Measurements from ENCODE around the gene STMN3.

STMN3 gene

GRCh38 chr20:63680857-63681608 is 27.8 kb upstream of the STMN3 start:
- WGBS (ENCODE audit: insufficient coverage) = 97% methylated on average over 23 of the region's 23 CpGs
- H3K27me3 ChIP-seq (replicated peaks in 2 of 5; ENCODE audit: control insufficient read depth in 4 of 5, insufficient read depth in 5 of 5, low read length in 4 of 5) = no peaks in the 10 kb centered on the region
- ChIA-PET POLR2A (no interaction called here), CTCF (interaction anchor here (0.8 to 1.7 kb wide), 4 partner anchors 12 to 93 kb away, joined by 3 read pairs; no protein-coding TSS in a partner anchor)
- H3K9me3 ChIP-seq (ENCODE audit: control extremely low read depth in 1 of 5, control insufficient read depth in 4 of 5, insufficient read depth in 2 of 5, low read depth in 1 of 5, low read length in 4 of 5) = no peaks in the 10 kb centered on the region
- peaks cover 0 to 43% (median 12%) of the 10 kb centered on the region in 4 experiments for H3K36me3 ChIP-seq (ENCODE audit: control insufficient read depth in 4 of 4, insufficient read depth in 4 of 4, low read length in 3 of 4)
- H3K4me1 ChIP-seq (ENCODE audit: control extremely low read depth in 1 of 4, control insufficient read depth in 4 of 4, insufficient read depth in 4 of 4, low read length in 3 of 4) = peaks cover 0 to 8% (median 2%) of the 10 kb centered on the region in 4 experiments
- H3K4me3 ChIP-seq (ENCODE audit: control insufficient read depth in 1 of 7, extremely low read depth in 1 of 7, insufficient read depth in 4 of 7, low read depth in 2 of 7, low read length in 6 of 7) = no peak overlapping the region
- H3K27ac ChIP-seq (ENCODE audit: insufficient read depth in 1 of 2, low read depth in 1 of 2, low read length in 2 of 2, poor library complexity in 1 of 2, severe bottlenecking in 2 of 2) = no peak overlapping the region
- DNase-seq = no peak

- peaks cover 0 to 6% (median 0%) of the 10 kb centered on the region in 4 experiments for H3K4me1 ChIP-seq (ENCODE audit: control extremely low read depth in 1 of 4, control insufficient read depth in 4 of 4, insufficient read depth in 4 of 4, low read length in 3 of 4)
- CTCF ChIA-PET = interaction anchor here (1.0 kb wide), 1 partner anchor 13 kb away, joined by 3 read pairs; no protein-coding TSS in a partner anchor
- H3K36me3 ChIP-seq (ENCODE audit: control insufficient read depth in 4 of 4, insufficient read depth in 4 of 4, low read length in 3 of 4) = peaks cover 0 to 47% (median 14%) of the 10 kb centered on the region in 4 experiments
- WGBS (ENCODE audit: insufficient coverage) = over 99% methylated on average over 12 of the region's 13 CpGs
- H3K4me3 ChIP-seq (ENCODE audit: control insufficient read depth in 1 of 7, extremely low read depth in 1 of 7, insufficient read depth in 4 of 7, low read depth in 2 of 7, low read length in 6 of 7) = no peak overlapping the region
- no peaks in the 10 kb centered on the region for H3K27me3 ChIP-seq (replicated peaks in 2 of 5; ENCODE audit: control insufficient read depth in 4 of 5, insufficient read depth in 5 of 5, low read length in 4 of 5)
- H3K27ac ChIP-seq (ENCODE audit: insufficient read depth in 1 of 2, low read depth in 1 of 2, low read length in 2 of 2, poor library complexity in 1 of 2, severe bottlenecking in 2 of 2) = no peak overlapping the region
- no peak for DNase-seq
- POLR2A ChIA-PET = no interaction called here
- H3K9me3 ChIP-seq (ENCODE audit: control extremely low read depth in 1 of 5, control insufficient read depth in 4 of 5, insufficient read depth in 2 of 5, low read depth in 1 of 5, low read length in 4 of 5) = no peaks in the 10 kb centered on the region
These were observed 27.2 kb upstream of the STMN3 start for GRCh38 chr20:63680427-63680826.

- Histone ChIP-seq H3K27me3 (replicated peaks in 2 of 5; ENCODE audit: control insufficient read depth in 4 of 5, insufficient read depth in 5 of 5, low read length in 4 of 5) (no peaks in the 10 kb centered on the region), H3K9me3 (ENCODE audit: control extremely low read depth in 1 of 5, control insufficient read depth in 4 of 5, insufficient read depth in 2 of 5, low read depth in 1 of 5, low read length in 4 of 5) (no peaks in the 10 kb centered on the region), H3K4me3 (ENCODE audit: control insufficient read depth in 1 of 7, extremely low read depth in 1 of 7, insufficient read depth in 4 of 7, low read depth in 2 of 7, low read length in 6 of 7) (no peak overlapping the region), H3K27ac (ENCODE audit: insufficient read depth in 1 of 2, low read depth in 1 of 2, low read length in 2 of 2, poor library complexity in 1 of 2, severe bottlenecking in 2 of 2) (no peak overlapping the region), H3K4me1 (ENCODE audit: control extremely low read depth in 1 of 4, control insufficient read depth in 4 of 4, insufficient read depth in 4 of 4, low read length in 3 of 4) (peaks cover 0 to 6% (median 0%) of the 10 kb centered on the region in 4 experiments), H3K36me3 (ENCODE audit: control insufficient read depth in 4 of 4, insufficient read depth in 4 of 4, low read length in 3 of 4) (peaks cover 0 to 47% (median 14%) of the 10 kb centered on the region in 4 experiments)
- WGBS (ENCODE audit: insufficient coverage) = 98% methylated on average over 18 of the region's 19 CpGs
- CTCF ChIA-PET = interaction anchor here (1.4 kb wide), 1 partner anchor 11 kb away, joined by 3 read pairs; no protein-coding TSS in a partner anchor
- POLR2A ChIA-PET = no interaction called here
- no peak for DNase-seq
These were observed 26.6 kb upstream of the STMN3 start for GRCh38 chr20:63679799-63680305.

- no peak for DNase-seq
- peaks cover 0 to 55% (median 17%) of the 10 kb centered on the region in 4 experiments for H3K36me3 ChIP-seq (ENCODE audit: control insufficient read depth in 4 of 4, insufficient read depth in 4 of 4, low read length in 3 of 4)
- no peak overlapping the region for H3K27ac ChIP-seq (ENCODE audit: insufficient read depth in 1 of 2, low read depth in 1 of 2, low read length in 2 of 2, poor library complexity in 1 of 2, severe bottlenecking in 2 of 2)
- CTCF ChIA-PET = interaction anchor here (1.4 kb wide), 1 partner anchor 10 kb away, joined by 3 read pairs; no protein-coding TSS in a partner anchor
- no peaks in the 10 kb centered on the region for H3K27me3 ChIP-seq (replicated peaks in 2 of 5; ENCODE audit: control insufficient read depth in 4 of 5, insufficient read depth in 5 of 5, low read length in 4 of 5)
- 98% methylated on average over 28 of the region's 38 CpGs for WGBS (ENCODE audit: insufficient coverage)
- no peak overlapping the region for H3K4me3 ChIP-seq (ENCODE audit: control insufficient read depth in 1 of 7, extremely low read depth in 1 of 7, insufficient read depth in 4 of 7, low read depth in 2 of 7, low read length in 6 of 7)
- no peaks in the 10 kb centered on the region for H3K9me3 ChIP-seq (ENCODE audit: control extremely low read depth in 1 of 5, control insufficient read depth in 4 of 5, insufficient read depth in 2 of 5, low read depth in 1 of 5, low read length in 4 of 5)
- peaks cover 0 to 6% (median 0%) of the 10 kb centered on the region in 4 experiments for H3K4me1 ChIP-seq (ENCODE audit: control extremely low read depth in 1 of 4, control insufficient read depth in 4 of 4, insufficient read depth in 4 of 4, low read length in 3 of 4)
- POLR2A ChIA-PET = no interaction called here
These were observed 25.6 kb upstream of the STMN3 start for GRCh38 chr20:63678667-63679465.

GRCh38 chr20:63678071-63678470 is 24.8 kb upstream of the STMN3 start:
- Histone ChIP-seq H3K27me3 (replicated peaks in 2 of 5; ENCODE audit: control insufficient read depth in 4 of 5, insufficient read depth in 5 of 5, low read length in 4 of 5) (no peaks in the 10 kb centered on the region), H3K4me1 (ENCODE audit: control extremely low read depth in 1 of 4, control insufficient read depth in 4 of 4, insufficient read depth in 4 of 4, low read length in 3 of 4) (peaks cover 0 to 4% (median 0%) of the 10 kb centered on the region in 4 experiments), H3K36me3 (ENCODE audit: control insufficient read depth in 4 of 4, insufficient read depth in 4 of 4, low read length in 3 of 4) (peaks cover 0 to 56% (median 19%) of the 10 kb centered on the region in 4 experiments), H3K9me3 (ENCODE audit: control extremely low read depth in 1 of 5, control insufficient read depth in 4 of 5, insufficient read depth in 2 of 5, low read depth in 1 of 5, low read length in 4 of 5) (no peaks in the 10 kb centered on the region), H3K4me3 (ENCODE audit: control insufficient read depth in 1 of 7, extremely low read depth in 1 of 7, insufficient read depth in 4 of 7, low read depth in 2 of 7, low read length in 6 of 7) (no peak overlapping the region), H3K27ac (ENCODE audit: insufficient read depth in 1 of 2, low read depth in 1 of 2, low read length in 2 of 2, poor library complexity in 1 of 2, severe bottlenecking in 2 of 2) (no peak overlapping the region)
- CTCF ChIA-PET = no interaction called here
- 92% methylated on average over 13 of the region's 13 CpGs for WGBS (ENCODE audit: insufficient coverage)
- DNase-seq = no peak
- POLR2A ChIA-PET = no interaction called here

- no peak for DNase-seq
- Histone ChIP-seq H3K27me3 (replicated peaks in 2 of 5; ENCODE audit: control insufficient read depth in 4 of 5, insufficient read depth in 5 of 5, low read length in 4 of 5) (no peaks in the 10 kb centered on the region), H3K9me3 (ENCODE audit: control extremely low read depth in 1 of 5, control insufficient read depth in 4 of 5, insufficient read depth in 2 of 5, low read depth in 1 of 5, low read length in 4 of 5) (no peaks in the 10 kb centered on the region), H3K4me3 (ENCODE audit: control insufficient read depth in 1 of 7, extremely low read depth in 1 of 7, insufficient read depth in 4 of 7, low read depth in 2 of 7, low read length in 6 of 7) (no peak overlapping the region), H3K36me3 (ENCODE audit: control insufficient read depth in 4 of 4, insufficient read depth in 4 of 4, low read length in 3 of 4) (peaks cover 0 to 60% (median 23%) of the 10 kb centered on the region in 4 experiments), H3K27ac (ENCODE audit: insufficient read depth in 1 of 2, low read depth in 1 of 2, low read length in 2 of 2, poor library complexity in 1 of 2, severe bottlenecking in 2 of 2) (no peak overlapping the region), H3K4me1 (ENCODE audit: control extremely low read depth in 1 of 4, control insufficient read depth in 4 of 4, insufficient read depth in 4 of 4, low read length in 3 of 4) (no peaks in the 10 kb centered on the region)
- ChIA-PET CTCF (no interaction called here), POLR2A (no interaction called here)
- WGBS (ENCODE audit: insufficient coverage) = 99% methylated on average over 8 of the region's 20 CpGs
These were observed 22.6 kb upstream of the STMN3 start for GRCh38 chr20:63675681-63676368.

Data from common myeloid progenitor, CD34-positive (primary cell).